Panc1 (cell line): ENCODE measurements around the gene FBXL16. TPM values are rescaled to one million over a fixed set of nuclear protein-coding genes. Genes with fewer than 3 reads are reported as not detected.

Experiments used
- ATAC-seq: fragments of 200-7000 bp; cut with Tn5 transposase; 2 replicates; pipeline ENCODE4 v1.9.1; 2020; ENCODE audit warnings: mild to moderate bottlenecking, moderate library complexity
- BruUV-seq: library from RNA; stranded (reverse); fragments of 400-500 nt; replicated peaks from 2 replicates; lab custom pipeline; 2021; lab: Mats Ljungman, UMichigan
- CTCF ChIA-PET: fragments of 300-600 bp; sonication (Branson Sonifier 250); formaldehyde crosslinking; loops from one replicate; lab custom pipeline; 2022; ENCODE audit warnings: antibody characterized with exemption; lab: Charles Lee
- POLR2A ChIA-PET: fragments of 300-600 bp; sonication (Branson Sonifier 250); formaldehyde crosslinking; loops from one replicate; lab custom pipeline; 2022; ENCODE audit warnings: antibody characterized with exemption; lab: Charles Lee
- DNase-seq: peaks from one replicate; pipeline ENCODE4 v3.0.0-alpha.2; 2010; ENCODE audit warnings: low read depth, low spot score
- H3K27ac ChIP-seq: 2 replicates; pipeline ENCODE4 v1.5.1; 2011; ENCODE audit warnings: mild to moderate bottlenecking, low read length, inconsistent platforms
- H3K27me3 ChIP-seq: fragments of 200-500 bp; sonication (Bioruptor generic); 2 replicates; pipeline ENCODE4 v1.6.0; 2014; ENCODE audit warnings: low read length, inconsistent platforms; ENCODE audit not compliant: control insufficient read depth, insufficient read depth
- H3K36me3 ChIP-seq: fragments of 200-500 bp; sonication (Bioruptor generic); 2 replicates; pipeline ENCODE4 v1.5.1; 2014; ENCODE audit warnings: inconsistent platforms, mild to moderate bottlenecking, low read length, moderate library complexity; ENCODE audit not compliant: control insufficient read depth, insufficient read depth
- H3K4me1 ChIP-seq: 2 replicates; pipeline ENCODE4 v1.5.1; 2011; ENCODE audit warnings: inconsistent platforms, mild to moderate bottlenecking, low read length, moderate library complexity; ENCODE audit not compliant: control insufficient read depth, insufficient read depth
- H3K4me3 ChIP-seq, 2 experiments: 2 replicates each; pipeline ENCODE4 v1.5.1; 2011 to 2012; ENCODE audit warnings: low read depth in 2 of 2, low read length in 2 of 2, mild to moderate bottlenecking in 2 of 2, inconsistent platforms in 1 of 2, moderate library complexity in 1 of 2
- H3K9me3 ChIP-seq: fragments of 200-500 bp; sonication (Bioruptor generic); 2 replicates; pipeline ENCODE4 v1.5.1; 2014; ENCODE audit warnings: low read depth, mild to moderate bottlenecking, inconsistent platforms, low read length, moderate library complexity; ENCODE audit not compliant: control insufficient read depth, insufficient read depth
- POLR2AphosphoS5 ChIP-seq: IDR thresholded peaks from 2 replicates; pipeline ENCODE4 v1.6.1; 2012; ENCODE audit warnings: mild to moderate bottlenecking, low read depth, low read length, moderate library complexity
- SIN3A ChIP-seq: IDR thresholded peaks from 2 replicates; pipeline ENCODE4 v1.6.1; 2012; ENCODE audit warnings: low read depth, mild to moderate bottlenecking, low read length, moderate library complexity, borderline replicate concordance; ENCODE audit not compliant: insufficient read depth
- TCF7L2 ChIP-seq: IDR thresholded peaks from 2 replicates; pipeline ENCODE4 v1.6.1; 2011; ENCODE audit warnings: mild to moderate bottlenecking, low read depth, low read length, inconsistent platforms
- in situ Hi-C: cut with HindIII; loops from 2 replicates; pipeline ENCODE4 v1.10.0; 2016; ENCODE audit warnings: low sequenced_read_pairs, low pct_unique_long_range_greater_than_20kb
- intact Hi-C: fragments of 100-400 bp; cut with micrococcal nuclease; formaldehyde crosslinking; loops from one replicate; pipeline ENCODE4 v1.10.0; 2022; ENCODE audit not compliant: unreplicated experiment
- total RNA-seq: library from RNA; stranded (reverse); gene quantifications from one replicate; pipeline ENCODE4 v1.2.1, GENCODE V29; 2021; ENCODE audit not compliant: unreplicated experiment
- TF ChIP-seq, protein P1 (sequence below): fragments of 450-650 bp; IDR thresholded peaks from 2 replicates; pipeline ENCODE4 v1.5.1; 2017; ENCODE audit warnings: mild to moderate bottlenecking
- TF ChIP-seq, protein P2 (sequence below), 2 experiments: IDR thresholded peaks; 2 replicates each; pipeline ENCODE4 v1.6.1; 2011 to 2012; ENCODE audit warnings: low read depth in 2 of 2, control low read depth in 1 of 2, low read length in 1 of 2, mild to moderate bottlenecking in 1 of 2, moderate library complexity in 1 of 2; ENCODE audit not compliant: insufficient read depth in 1 of 2

The FBXL16 gene
- total RNA-seq, 1 experiment from 2014 or later = 28.0 TPM

DNA sequence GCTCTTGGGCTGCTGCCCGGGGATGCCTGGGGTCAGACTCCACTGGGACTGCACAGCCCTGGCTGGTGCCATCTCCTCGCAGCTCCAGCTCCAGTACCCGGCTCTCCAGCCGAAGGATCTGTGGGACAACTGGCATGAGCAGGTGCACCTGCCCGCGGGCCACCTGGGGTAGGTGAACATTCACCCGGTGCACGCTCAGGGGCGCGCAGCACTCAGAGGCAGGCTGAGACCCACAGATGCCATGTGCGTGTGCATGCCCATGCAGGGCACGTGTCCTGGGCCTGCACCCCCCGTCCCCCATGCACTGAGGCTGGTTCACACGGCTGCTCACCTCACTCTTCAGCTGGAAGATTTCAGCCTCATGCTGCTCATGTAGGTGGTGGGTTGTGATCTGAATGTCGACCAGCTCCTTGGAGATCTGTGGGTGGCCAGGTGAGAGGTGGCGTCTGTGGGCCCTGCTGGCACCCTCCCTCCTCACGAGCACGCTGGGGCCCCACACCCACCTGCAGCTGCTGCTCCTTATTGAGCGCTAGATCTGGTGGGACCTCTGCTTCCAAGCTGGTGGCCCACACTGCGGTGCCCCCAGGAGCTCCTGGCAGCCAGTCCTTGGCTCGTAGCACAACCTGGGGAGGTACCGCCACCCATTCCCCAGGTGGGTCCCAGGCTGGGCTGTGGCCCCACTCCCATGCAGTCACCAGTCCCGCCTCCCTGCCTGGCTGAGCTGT is 20.0 kb upstream of the FBXL16 start:
- Histone ChIP-seq H3K27ac (peak overlapping the region; percentile 54; the same call in 1 of the 2 replicates), H3K4me3 (no peak overlapping the region), H3K9me3 (no peaks in the 10 kb centered on the region), H3K36me3 (no peaks in the 10 kb centered on the region), H3K4me1 (peaks cover 13% of the 10 kb centered on the region), H3K27me3 (no peaks in the 10 kb centered on the region)
- DNase-seq (no peak), ATAC-seq (no peak)
- TF ChIP-seq SIN3A = no peak
- TF ChIP-seq, protein P1, sequence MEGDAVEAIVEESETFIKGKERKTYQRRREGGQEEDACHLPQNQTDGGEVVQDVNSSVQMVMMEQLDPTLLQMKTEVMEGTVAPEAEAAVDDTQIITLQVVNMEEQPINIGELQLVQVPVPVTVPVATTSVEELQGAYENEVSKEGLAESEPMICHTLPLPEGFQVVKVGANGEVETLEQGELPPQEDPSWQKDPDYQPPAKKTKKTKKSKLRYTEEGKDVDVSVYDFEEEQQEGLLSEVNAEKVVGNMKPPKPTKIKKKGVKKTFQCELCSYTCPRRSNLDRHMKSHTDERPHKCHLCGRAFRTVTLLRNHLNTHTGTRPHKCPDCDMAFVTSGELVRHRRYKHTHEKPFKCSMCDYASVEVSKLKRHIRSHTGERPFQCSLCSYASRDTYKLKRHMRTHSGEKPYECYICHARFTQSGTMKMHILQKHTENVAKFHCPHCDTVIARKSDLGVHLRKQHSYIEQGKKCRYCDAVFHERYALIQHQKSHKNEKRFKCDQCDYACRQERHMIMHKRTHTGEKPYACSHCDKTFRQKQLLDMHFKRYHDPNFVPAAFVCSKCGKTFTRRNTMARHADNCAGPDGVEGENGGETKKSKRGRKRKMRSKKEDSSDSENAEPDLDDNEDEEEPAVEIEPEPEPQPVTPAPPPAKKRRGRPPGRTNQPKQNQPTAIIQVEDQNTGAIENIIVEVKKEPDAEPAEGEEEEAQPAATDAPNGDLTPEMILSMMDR = no peak
- TF ChIP-seq POLR2AphosphoS5 = no peak
- TF ChIP-seq, protein P2, sequence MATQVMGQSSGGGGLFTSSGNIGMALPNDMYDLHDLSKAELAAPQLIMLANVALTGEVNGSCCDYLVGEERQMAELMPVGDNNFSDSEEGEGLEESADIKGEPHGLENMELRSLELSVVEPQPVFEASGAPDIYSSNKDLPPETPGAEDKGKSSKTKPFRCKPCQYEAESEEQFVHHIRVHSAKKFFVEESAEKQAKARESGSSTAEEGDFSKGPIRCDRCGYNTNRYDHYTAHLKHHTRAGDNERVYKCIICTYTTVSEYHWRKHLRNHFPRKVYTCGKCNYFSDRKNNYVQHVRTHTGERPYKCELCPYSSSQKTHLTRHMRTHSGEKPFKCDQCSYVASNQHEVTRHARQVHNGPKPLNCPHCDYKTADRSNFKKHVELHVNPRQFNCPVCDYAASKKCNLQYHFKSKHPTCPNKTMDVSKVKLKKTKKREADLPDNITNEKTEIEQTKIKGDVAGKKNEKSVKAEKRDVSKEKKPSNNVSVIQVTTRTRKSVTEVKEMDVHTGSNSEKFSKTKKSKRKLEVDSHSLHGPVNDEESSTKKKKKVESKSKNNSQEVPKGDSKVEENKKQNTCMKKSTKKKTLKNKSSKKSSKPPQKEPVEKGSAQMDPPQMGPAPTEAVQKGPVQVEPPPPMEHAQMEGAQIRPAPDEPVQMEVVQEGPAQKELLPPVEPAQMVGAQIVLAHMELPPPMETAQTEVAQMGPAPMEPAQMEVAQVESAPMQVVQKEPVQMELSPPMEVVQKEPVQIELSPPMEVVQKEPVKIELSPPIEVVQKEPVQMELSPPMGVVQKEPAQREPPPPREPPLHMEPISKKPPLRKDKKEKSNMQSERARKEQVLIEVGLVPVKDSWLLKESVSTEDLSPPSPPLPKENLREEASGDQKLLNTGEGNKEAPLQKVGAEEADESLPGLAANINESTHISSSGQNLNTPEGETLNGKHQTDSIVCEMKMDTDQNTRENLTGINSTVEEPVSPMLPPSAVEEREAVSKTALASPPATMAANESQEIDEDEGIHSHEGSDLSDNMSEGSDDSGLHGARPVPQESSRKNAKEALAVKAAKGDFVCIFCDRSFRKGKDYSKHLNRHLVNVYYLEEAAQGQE (IDR thresholded peaks at IDR 0.05; ENCODE audit: insufficient read depth in 1 of 2, low read depth in 2 of 2, low read length in 1 of 2) = no peak
- no peak for TF ChIP-seq TCF7L2
- intact Hi-C loops = no loop called here
- CTCF ChIA-PET = interaction anchor here (0.6 to 2.1 kb wide), 2 partner anchors 13 to 425 kb away, joined by 7 to 10 read pairs; no protein-coding TSS in a partner anchor
- in situ Hi-C loops = no loop called here
- POLR2A ChIA-PET = no interaction called here
- no TSS peak for BruUV-seq

DNA sequence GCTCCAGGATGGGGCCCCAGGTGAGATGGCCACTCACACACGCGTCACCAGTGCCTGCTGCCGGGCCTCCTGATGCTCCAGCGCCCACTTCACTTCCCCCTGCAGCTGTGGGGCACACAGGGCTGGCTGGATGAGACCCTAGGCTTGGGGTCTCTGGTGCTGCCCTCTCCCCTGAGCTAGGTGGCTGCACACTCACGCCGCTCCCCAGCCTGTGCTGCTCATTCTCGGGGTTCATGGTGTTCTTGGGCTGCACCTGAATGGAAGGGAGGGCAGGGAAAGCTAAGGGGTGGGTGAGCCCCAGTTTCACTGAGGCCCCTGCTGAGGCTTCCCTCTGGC is 19.4 kb upstream of the FBXL16 start:
- Histone ChIP-seq H3K4me3 (no peak overlapping the region), H3K27ac (peak overlapping the region; percentile 17; the same call in 1 of the 2 replicates), H3K4me1 (peaks cover 16% of the 10 kb centered on the region), H3K27me3 (no peaks in the 10 kb centered on the region), H3K9me3 (no peaks in the 10 kb centered on the region), H3K36me3 (no peaks in the 10 kb centered on the region; the same call in 1 of the 2 replicates)
- TF ChIP-seq, protein P2 (IDR thresholded peaks at IDR 0.05; ENCODE audit: insufficient read depth in 1 of 2, low read depth in 2 of 2, low read length in 1 of 2) = no peak
- TF ChIP-seq, protein P1 = no peak
- no peak for TF ChIP-seq SIN3A
- TF ChIP-seq TCF7L2 = no peak
- no peak for TF ChIP-seq POLR2AphosphoS5
- BruUV-seq = no TSS peak
- in situ Hi-C loops (no loop called here), intact Hi-C loops (no loop called here)
- CTCF ChIA-PET = interaction anchor here (0.6 to 2.1 kb wide), 2 partner anchors 12 to 425 kb away, joined by 7 to 10 read pairs; no protein-coding TSS in a partner anchor
- DNase-seq (no peak), ATAC-seq (no peak)
- POLR2A ChIA-PET = interaction anchor here (0.7 kb wide), 1 partner anchor 83 kb away, joined by 3 read pairs; no protein-coding TSS in a partner anchor
